ENCODE results near the gene POLA2. TPM values are rescaled to one million over a fixed set of nuclear protein-coding genes. Genes with fewer than 3 reads are reported as not detected.

The POLA2 gene
- total RNA-seq, 1 experiment from 2014 or later: 25.3 TPM

- no peak for TF ChIP-seq CTCF (IDR thresholded peaks at IDR 0.05; ENCODE audit: insufficient read depth in 1 of 2, low read depth in 1 of 2, low read length in 1 of 2, severe bottlenecking in 1 of 2, unreplicated experiment in 1 of 2)
- DNase-seq: peak; percentile 73 to 77
- ChIA-PET POLR2A (interaction anchor here (0.5 to 1.1 kb wide), 3 partner anchors 9 to 25 kb away, joined by 3 to 4 read pairs (median 3); partner anchors contain the start of gene CDC42EP2), CTCF (interaction anchor here (0.8 to 1.1 kb wide), 3 partner anchors 14 to 28 kb away, joined by 3 to 10 read pairs (median 3); no protein-coding TSS in a partner anchor)
- H3K27ac Mint-ChIP-seq (ENCODE audit: unreplicated experiment): peak overlapping the region; percentile 89
- intact Hi-C loops (cut with micrococcal nuclease; ENCODE audit: unreplicated experiment): no loop called here
- peaks cover 35% of the 10 kb centered on the region for H3K36me3 Mint-ChIP-seq (ENCODE audit: insufficient read depth, unreplicated experiment)
- Histone ChIP-seq H3K27me3 (replicated peaks; ENCODE audit: control insufficient read depth, insufficient read depth, low read length) (no peaks in the 10 kb centered on the region), H3K9me3 (no peaks in the 10 kb centered on the region), H3K36me3 (ENCODE audit: control insufficient read depth, insufficient read depth, low read length) (no peaks in the 10 kb centered on the region; the same call in 1 of the 2 replicates), H3K4me3 (ENCODE audit: low read depth, low read length) (no peak overlapping the region), H3K4me1 (peaks cover 55% of the 10 kb centered on the region)
- H3K4me3 Mint-ChIP-seq (ENCODE audit: unreplicated experiment): peak overlapping the region; percentile 44
- no peaks in the 10 kb centered on the region for H3K9me3 Mint-ChIP-seq (ENCODE audit: unreplicated experiment)
- H3K27me3 Mint-ChIP-seq (ENCODE audit: insufficient read depth, unreplicated experiment): no peaks in the 10 kb centered on the region
- H3K4me1 Mint-ChIP-seq (ENCODE audit: low read depth, unreplicated experiment): peaks cover 29% of the 10 kb centered on the region
- no TSS peak for BruUV-seq (replicated peaks)
Measured at GRCh38 chr11:65301491-65302329, 39.9 kb downstream of the POLA2 start.

DNA sequence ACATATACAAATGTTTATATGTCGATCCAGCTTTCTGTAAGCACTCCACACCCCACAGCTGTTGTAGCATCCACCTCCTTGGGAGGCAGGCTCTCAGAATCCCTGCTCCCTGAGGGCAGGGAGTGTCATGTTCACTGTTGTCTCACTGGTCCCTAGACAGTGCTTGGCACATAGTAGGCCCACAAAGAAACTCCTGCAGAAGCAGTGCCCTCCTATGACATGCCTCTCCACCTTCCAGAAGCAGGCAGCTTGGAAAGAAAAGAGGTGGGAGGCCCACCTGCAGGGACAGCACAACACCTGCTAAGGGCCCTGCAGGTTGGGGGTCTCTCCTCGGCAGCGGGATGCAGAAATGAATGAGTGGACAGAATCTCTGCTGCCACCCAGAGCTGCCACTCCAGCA lies 41.8 kb downstream of the POLA2 start:
- POLR2A ChIA-PET: no interaction called here
- peaks cover 28% of the 10 kb centered on the region for H3K36me3 Mint-ChIP-seq (ENCODE audit: insufficient read depth, unreplicated experiment)
- no peaks in the 10 kb centered on the region for H3K36me3 ChIP-seq (ENCODE audit: control insufficient read depth, insufficient read depth, low read length)

More for the DNA sequence above, 41.8 kb downstream of the POLA2 start:
- Mint-ChIP-seq H3K4me3 (ENCODE audit: unreplicated experiment) (peak overlapping the region; percentile 25), H3K9me3 (ENCODE audit: unreplicated experiment) (no peaks in the 10 kb centered on the region), H3K27me3 (ENCODE audit: insufficient read depth, unreplicated experiment) (no peaks in the 10 kb centered on the region), H3K27ac (ENCODE audit: unreplicated experiment) (no peak overlapping the region), H3K4me1 (ENCODE audit: low read depth, unreplicated experiment) (peaks cover 38% of the 10 kb centered on the region)
- intact Hi-C loops (cut with micrococcal nuclease; ENCODE audit: unreplicated experiment): no loop called here
- Histone ChIP-seq H3K27me3 (replicated peaks; ENCODE audit: control insufficient read depth, insufficient read depth, low read length) (no peaks in the 10 kb centered on the region), H3K9me3 (no peaks in the 10 kb centered on the region), H3K4me1 (peaks cover 54% of the 10 kb centered on the region), H3K4me3 (ENCODE audit: low read depth, low read length) (no peak overlapping the region)
- no TSS peak for BruUV-seq (replicated peaks)
- no peak for DNase-seq
- CTCF ChIA-PET: interaction anchor here (1.0 to 1.3 kb wide), 2 partner anchors 12 to 28 kb away, joined by 3 read pairs; no protein-coding TSS in a partner anchor
- TF ChIP-seq CTCF (IDR thresholded peaks at IDR 0.05; ENCODE audit: insufficient read depth in 1 of 2, low read depth in 1 of 2, low read length in 1 of 2, severe bottlenecking in 1 of 2, unreplicated experiment in 1 of 2): no peak
